Gastrocnemius medialis (tissue), 4 donors: ENCODE data around the gene DLEC1.

Experiments
- CTCF ChIP-seq, 5 experiments: fragments of 450-650 bp in 3 of 5; fragments of 200-600 bp in 2 of 5; sonication (generic) in 2 of 5; IDR thresholded peaks in 4 of 5; conservative IDR thresholded peaks in 1 of 5; 1 replicate in 4 of 5; 2 replicates in 1 of 5; pipeline ENCODE4 v1.5.1; 2016 to 2019; ENCODE audit warnings: antibody characterized with exemption in 5 of 5, mild to moderate bottlenecking in 3 of 5, moderate library complexity in 3 of 5
- POLR2A ChIP-seq, 2 donors: fragments of 450-650 bp; IDR thresholded peaks; one replicate each; pipeline ENCODE4 v1.6.1; 2017; ENCODE audit warnings: antibody characterized with exemption in 2 of 2, mild to moderate bottlenecking in 2 of 2, moderate library complexity in 2 of 2

- no peak for TF ChIP-seq CTCF (IDR thresholded peaks at IDR 0.05 in 4 of 5, conservative IDR thresholded peaks at IDR 0.05 in 1 of 5)
- no peak for TF ChIP-seq POLR2A (IDR thresholded peaks at IDR 0.05)
Observed at GRCh38 chr3:38000965-38001455, 38.0 kb upstream of the DLEC1 start.
